GM18526 (cell line): Measurements from ENCODE around the gene PFKP.

Experiments
- POLR2A ChIP-seq: IDR thresholded peaks from 3 replicates; pipeline ENCODE4 v1.6.1; 2011; ENCODE audit not compliant: insufficient read length; ENCODE audit errors: extremely low read depth

PFKP gene

DNA sequence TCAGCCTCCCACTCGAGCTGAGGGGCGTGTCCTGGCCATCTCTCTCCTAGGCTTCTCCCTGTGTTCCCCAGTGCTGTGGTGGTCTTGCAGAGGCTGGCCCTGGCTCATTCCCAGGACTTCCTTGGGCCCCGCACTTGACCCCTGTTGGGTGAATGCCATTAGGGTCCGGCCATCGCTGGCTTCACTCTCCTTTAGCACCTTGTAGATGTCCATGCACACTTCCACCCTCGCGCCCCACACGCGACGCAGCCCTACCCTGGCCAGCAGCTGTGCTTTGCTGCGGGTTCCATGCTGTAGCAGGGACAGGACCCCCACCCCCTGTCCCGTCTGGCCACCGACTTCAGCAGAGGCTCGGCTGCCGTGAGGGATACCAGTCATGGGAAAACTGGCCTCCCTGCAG lies 58.9 kb downstream of the PFKP start:
- no peak for TF ChIP-seq POLR2A

DNA sequence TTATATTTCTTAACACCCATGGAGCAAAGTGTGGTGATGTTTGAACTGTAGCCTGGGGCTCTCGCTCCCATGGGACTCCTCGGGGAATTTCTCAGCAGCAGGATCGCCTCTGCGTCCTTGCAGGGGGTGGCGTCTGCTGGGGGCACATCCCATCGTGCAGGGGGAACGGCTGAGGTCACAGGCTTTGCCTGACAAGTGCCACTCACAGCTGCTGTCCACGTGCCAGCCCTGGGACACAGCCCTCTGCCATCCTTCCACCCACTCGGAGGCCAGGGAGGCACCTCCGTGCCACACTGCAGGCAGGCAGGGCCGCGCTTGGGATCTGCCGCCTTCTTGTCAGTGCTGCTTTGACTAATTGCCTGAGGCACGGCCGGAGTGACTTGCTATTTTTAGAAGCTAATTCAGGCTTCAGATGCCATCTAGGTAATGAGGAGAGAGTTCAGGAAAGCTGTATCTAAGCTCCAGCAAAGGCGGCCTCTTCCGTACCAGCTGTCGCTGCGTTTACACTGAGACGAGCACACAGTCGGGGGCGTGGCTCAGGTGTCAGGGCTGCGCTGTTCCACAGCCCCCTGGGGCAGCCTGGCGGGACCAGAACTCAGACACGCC lies 59.5 kb downstream of the PFKP start:
- TF ChIP-seq POLR2A: no peak

DNA sequence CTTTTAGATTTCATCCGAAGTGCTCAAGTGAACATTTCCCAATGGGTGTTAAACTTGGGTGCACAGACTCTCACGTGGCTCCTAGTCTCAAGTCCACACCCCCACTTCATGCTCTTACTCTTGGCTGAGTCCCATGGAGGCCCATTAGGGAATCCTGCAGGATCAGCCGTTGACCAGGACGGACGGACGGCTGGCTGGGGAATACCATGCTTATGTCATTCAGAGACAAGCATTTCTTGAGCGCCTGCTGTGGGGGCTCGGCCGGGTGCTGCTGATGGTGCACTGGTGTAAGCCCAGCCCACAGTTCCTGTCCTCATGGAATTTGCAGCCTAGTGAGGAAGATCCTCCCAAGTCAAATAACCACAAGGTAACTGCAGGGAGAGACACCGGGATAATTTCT lies 60.6 kb downstream of the PFKP start:
- TF ChIP-seq POLR2A: no peak

DNA sequence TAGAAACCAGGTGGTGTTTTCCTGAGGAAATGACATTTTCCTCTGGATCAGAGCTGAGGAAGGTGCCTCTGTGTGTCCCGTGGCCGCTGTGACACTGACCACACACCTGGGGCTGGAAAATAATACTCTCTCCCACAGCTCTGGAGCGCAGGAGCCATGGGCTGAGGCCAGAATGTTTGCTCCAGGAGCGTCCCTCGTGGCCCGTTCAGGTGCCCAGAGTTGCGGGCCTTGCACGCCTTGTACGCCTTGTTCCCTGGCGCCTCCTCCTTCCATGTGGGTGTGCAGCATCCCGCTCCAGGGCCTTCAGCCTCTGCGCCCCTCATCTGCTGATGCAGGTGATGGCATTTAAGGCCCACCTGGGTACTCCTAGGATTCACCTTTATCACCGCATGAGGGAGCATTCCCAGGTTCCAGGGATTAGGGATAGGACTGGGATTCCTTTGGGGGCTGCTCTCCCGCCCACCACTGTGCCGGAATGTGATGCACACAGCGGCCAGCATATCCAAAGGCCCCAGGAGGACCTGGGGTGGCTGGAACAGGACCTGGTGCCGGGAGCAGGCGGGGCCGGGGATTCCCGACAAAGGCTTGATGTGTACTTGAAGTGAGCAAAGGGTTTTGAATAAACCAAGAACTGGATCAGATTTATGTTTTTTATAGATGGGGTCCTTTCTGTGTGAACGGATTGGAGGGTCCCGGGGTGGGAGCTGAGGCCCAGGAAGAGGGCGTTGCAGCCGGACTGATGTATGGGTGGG lies 61.2 kb downstream of the PFKP start:
- no peak for TF ChIP-seq POLR2A

DNA sequence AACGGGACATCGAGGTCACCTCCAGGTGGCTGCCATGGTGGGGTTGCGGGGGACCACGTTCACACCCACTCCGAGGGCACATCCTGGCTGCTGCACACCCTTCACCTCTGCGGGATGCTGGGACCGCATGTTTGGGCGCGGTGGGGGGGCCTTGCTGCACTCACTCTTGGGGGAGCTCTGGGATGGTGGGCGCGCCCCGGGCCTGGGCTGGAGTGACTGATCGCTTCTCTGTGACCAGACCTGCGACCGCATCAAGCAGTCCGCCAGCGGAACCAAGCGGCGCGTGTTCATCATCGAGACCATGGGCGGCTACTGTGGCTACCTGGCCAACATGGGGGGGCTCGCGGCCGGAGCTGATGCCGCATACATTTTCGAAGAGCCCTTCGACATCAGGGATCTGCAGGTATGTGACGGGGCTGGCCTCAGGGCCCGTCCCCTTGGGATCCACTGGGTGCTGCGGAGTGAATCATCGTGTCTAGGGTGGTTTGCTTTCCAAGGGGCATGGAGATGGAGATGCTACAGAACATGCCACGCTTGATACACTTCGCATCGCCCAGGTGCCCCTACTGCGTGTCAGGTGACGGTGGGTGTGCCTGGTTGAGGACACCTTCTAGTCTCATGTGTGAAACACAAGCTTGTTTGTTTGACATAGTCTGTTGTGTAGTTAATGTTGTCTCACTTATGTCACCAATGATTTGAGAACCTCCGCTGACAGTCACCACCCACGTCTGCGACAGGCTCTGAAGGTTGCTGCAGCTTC lies 62.4 kb downstream of the PFKP start:
- no peak for TF ChIP-seq POLR2A

DNA sequence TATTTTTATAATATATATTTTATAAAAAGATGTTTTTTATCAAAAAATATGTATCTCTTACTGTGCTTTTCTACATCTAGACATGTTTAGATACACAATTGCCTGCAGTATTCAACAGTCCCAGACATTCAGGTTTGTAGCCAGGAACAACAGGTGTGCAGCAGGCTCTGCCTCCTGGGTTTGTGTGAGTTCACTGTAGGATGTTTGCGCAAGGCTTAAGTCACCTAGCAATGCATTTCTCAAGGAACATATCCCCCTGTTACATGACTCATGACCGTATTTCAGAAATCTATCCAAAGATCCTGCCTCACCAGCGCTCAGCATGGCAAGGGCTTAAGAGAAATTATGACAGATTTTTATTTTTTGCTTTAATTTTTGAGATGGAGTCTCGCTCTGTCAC lies 63.8 kb downstream of the PFKP start:
- no peak for TF ChIP-seq POLR2A

DNA sequence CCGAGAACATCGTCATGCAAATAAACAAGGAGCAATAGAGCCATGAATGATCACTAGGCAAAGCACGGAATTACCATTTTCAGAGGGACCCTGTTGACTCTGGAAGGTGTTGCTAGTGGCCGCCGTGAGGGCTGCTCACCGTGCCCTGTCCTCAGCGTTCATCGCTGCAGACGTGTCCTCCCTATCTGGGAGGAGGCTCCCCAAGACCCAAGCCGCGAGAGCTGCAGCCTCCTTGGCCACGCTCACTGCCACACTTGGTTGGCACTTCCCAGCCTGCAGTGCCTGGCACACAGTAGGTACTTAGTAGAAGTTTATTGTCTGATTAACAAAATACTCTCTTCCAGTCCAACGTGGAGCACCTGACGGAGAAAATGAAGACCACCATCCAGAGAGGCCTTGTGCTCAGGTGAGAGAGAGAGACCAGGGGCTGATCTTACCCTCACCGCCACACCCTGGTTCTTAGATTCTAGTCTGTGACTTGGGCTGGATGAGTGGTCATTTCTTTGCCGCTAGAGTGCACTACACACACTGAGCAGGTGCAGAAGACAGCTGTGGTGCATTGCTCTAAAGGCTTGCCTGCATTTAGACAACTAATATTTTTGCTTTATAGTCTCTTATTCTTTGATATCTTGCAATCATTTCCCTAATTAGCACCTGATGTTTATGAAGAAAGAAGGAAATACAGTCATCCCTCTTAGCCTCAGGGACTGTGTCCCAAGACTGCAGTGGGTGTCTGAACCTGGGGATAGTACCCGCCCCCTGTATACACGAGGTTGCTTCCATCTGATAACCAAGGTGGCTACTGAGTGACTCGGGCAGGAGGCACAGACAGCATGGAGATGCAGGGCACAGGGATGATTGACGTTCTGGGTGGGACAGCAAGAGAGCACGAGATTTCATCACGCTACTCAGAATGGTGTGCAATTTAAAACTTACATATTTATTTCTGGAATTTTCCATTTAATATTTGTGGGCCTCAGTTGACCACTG lies 65.0 kb downstream of the PFKP start:
- TF ChIP-seq POLR2A: no peak

DNA sequence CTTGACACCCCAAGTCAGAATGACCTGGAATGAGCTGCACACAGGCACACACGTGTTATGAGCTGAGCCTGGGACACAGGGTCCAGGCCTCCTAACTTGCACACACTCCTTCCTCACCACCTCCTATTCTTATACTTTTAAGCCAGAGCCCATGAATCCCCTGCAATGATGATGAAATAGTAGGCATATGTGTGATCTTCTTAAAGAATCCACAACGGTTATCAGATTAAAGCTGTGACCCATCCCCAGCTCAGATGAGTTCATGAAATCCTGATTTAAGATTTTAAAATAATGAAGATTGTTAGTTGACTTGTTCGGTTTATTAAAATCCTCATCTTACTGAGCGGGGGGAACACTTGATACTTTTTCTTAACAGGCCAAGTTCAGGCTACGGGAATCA lies 66.6 kb downstream of the PFKP start:
- no peak for TF ChIP-seq POLR2A

DNA sequence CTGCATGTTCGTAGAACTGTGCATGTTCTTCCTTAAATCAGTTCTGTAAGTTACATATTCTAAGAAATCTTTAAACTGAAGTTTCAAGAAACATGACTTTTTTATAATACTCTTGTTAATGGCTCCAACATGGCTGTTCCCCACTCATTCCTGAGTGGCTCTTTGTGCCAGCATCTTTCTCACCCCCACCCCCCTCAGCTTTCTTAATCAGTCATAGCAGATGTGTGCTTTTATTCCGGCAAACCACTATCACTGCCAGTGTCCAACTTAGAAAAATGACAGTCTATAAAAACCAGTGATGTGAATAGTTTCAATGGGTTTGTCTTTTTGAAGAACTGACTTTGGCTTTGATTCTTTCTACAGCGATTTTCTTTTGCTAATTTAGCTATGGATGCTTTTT lies 67.7 kb downstream of the PFKP start:
- no peak for TF ChIP-seq POLR2A

DNA sequence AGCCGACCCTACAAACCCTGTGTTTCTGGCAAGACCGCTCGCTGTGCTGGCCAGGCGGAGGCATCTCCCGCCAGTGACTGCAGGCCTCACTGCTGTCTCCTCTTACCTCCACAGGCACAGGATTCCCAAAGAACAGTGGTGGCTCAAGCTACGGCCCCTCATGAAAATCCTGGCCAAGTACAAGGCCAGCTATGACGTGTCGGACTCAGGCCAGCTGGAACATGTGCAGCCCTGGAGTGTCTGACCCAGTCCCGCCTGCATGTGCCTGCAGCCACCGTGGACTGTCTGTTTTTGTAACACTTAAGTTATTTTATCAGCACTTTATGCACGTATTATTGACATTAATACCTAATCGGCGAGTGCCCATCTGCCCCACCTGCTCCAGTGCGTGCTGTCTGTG lies 69.0 kb downstream of the PFKP start:
- no peak for TF ChIP-seq POLR2A

DNA sequence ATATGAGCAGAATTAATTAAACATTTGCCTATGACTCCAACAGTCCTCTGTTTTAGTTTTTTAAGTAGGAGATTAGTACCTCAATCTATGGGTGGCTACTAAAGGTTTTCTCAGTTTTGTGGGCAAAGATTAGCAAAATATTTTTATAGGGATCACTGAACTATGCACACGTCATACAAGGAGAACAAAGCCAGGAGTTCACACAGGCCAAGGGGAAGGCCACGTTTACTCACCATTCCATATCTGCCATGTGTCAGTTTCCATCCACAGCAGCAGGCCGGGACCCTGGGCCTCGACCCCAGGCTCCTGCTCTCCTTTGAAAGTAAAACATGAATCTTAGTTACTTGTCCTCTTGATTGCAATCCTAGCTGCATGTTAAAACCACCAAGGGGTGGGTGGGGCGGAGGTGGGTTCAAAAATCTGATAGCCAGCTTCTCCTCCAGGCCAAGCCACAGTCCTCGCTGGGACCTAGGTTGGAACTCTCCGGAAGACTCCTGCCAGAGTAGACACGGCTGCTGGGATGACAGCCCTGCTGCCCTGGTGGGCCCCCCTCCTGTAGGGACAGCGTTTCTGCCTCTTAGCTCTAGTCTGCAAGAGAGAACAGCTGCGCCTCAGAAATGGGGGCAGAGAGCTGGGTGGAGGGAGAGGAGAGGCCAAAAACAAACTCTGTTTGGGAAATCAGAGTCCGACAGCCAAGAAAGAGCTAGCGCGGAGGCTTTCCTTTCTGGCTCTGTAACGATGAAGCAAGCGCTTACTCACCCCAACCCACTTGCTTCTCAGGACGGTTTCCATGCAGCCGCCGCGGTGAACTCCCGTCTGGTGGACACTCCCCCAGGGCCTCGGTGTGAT lies 69.6 kb downstream of the PFKP start:
- no peak for TF ChIP-seq POLR2A

DNA sequence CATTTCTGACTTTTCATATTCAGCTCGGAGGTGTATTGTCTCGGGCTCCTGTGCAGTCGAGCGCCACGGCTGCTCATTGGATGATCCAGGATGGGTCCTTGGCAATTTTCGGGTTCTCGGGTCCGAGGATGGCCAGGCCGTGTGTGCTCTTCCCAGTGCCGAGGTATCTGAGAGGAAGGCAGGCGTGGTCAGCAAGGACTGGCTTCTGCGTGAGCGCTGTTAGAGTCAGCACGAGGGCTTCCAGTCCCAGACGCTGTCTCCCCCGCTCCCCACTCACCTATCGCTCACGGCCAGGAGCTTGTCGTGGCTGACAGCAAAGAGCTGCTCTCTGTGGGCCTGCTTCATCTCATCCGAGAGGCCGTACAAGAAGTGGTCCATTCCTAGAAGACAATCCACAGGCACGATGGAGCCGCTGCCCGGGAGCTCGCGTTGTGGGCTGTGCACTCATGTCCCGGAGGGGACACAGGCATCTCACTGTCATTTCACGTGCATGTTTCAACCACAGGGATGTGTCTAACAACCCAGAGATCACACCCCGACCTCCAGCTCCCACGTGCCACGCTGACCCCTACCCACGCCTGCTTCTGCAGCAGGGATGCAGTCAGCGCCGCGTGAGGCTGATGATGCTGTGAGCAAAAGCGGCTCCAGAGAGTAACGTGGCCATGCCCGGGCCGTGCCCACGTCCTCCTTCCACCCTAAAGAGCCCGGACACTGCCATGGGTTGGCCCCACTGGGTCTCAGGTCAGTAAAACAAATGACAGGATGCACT lies 70.8 kb downstream of the PFKP start:
- TF ChIP-seq POLR2A: no peak

DNA sequence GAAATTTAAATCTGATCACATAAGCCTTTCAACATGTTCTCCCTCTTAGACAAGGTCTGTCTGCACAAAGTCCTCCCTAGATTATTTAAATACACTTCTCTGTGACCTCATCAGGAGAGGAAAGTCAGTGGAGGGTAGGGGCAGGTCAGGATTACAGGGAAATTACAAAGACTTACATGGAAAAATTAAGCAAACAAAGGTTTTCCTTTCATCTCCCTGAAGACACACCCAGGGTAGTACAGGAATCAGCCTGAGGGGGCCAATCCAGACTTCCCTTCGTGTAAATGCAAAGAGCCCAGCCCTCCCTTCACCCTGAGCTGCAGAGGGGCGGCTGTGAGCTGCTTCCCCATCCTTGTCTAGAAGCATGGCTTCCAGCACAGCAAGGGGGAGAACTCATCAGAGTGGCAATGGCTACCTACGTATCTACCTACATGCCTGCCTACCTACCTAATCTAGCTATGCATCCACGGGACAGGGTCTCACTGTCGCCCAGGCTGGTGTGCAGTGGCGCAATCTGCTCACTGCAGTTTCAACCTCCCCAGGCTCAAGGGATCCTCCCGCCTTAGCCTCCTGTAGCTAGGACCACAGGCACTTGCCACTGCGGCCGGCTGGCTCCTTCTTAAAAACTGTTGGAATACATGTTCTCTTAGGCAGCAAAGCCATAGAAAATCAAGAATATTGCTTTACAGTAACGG lies 72.0 kb downstream of the PFKP start:
- no peak for TF ChIP-seq POLR2A
